ENCODE data around the gene C17orf107.

DNA sequence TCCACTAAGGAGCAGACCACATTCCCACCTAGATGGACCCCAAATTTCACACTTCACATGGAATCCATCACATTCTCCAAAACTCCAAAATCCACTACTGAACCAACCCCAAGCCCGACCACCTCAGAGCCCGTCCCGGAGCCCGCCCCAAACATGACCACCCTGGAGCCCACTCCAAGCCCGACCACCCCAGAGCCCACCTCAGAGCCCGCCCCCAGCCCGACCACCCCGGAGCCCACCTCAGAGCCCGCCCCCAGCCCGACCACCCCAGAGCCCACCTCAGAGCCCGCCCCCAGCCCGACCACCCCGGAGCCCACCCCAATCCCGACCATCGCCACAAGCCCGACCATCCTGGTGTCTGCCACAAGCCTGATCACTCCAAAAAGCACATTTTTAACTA lies 34.3 kb downstream of the C17orf107 start:
- TF ChIP-seq EZH2 (IDR thresholded peaks at IDR 0.05; ENCODE audit: low read length, unreplicated experiment): no peak
- TF ChIP-seq, protein P1, sequence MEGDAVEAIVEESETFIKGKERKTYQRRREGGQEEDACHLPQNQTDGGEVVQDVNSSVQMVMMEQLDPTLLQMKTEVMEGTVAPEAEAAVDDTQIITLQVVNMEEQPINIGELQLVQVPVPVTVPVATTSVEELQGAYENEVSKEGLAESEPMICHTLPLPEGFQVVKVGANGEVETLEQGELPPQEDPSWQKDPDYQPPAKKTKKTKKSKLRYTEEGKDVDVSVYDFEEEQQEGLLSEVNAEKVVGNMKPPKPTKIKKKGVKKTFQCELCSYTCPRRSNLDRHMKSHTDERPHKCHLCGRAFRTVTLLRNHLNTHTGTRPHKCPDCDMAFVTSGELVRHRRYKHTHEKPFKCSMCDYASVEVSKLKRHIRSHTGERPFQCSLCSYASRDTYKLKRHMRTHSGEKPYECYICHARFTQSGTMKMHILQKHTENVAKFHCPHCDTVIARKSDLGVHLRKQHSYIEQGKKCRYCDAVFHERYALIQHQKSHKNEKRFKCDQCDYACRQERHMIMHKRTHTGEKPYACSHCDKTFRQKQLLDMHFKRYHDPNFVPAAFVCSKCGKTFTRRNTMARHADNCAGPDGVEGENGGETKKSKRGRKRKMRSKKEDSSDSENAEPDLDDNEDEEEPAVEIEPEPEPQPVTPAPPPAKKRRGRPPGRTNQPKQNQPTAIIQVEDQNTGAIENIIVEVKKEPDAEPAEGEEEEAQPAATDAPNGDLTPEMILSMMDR (conservative IDR thresholded peaks at IDR 0.05; ENCODE audit: low read depth, low read length): no peak

All from PC-3 (cell line).